ENCODE data around the gene RBM39. TPM values are rescaled to one million over a fixed set of nuclear protein-coding genes. Genes with fewer than 3 reads are reported as not detected.

The RBM39 gene
- total RNA-seq, 1 donor from 2014 or later, result 515 TPM

DNA sequence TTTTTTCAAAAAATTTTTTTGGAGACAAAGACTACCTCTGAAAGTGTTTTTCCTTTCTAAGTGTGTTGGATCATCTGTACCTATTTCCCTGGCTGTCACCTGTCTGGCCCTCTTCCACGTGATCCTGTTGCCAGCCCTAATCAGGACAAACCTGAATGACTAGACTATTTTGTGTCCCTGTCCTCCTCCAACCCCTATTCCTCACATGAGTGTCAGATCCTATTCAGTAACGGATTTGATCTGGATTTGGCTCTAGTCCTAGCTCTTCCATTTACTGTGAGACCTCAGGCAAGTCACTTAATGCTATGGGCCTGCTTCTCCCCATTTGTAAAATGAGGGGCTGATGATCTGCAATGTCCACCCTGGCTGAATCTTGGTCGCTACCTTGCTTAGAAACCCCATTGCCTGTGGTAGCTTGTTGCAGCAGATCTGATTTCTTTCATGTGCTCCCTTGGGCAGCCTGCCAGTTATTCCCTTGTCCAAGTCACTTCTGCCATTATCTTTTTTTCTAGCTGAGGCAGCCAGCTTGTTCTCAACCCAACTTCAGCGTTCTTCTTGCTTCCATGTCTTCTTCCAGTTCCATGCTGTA, 34.5 kb upstream of the RBM39 start:
- DNase-seq (ENCODE audit: low spot score, unreplicated experiment), result no peak
- peaks cover 28% of the 10 kb centered on the region for H3K4me1 Mint-ChIP-seq (ENCODE audit: low read depth)
- TF ChIP-seq, protein P1, sequence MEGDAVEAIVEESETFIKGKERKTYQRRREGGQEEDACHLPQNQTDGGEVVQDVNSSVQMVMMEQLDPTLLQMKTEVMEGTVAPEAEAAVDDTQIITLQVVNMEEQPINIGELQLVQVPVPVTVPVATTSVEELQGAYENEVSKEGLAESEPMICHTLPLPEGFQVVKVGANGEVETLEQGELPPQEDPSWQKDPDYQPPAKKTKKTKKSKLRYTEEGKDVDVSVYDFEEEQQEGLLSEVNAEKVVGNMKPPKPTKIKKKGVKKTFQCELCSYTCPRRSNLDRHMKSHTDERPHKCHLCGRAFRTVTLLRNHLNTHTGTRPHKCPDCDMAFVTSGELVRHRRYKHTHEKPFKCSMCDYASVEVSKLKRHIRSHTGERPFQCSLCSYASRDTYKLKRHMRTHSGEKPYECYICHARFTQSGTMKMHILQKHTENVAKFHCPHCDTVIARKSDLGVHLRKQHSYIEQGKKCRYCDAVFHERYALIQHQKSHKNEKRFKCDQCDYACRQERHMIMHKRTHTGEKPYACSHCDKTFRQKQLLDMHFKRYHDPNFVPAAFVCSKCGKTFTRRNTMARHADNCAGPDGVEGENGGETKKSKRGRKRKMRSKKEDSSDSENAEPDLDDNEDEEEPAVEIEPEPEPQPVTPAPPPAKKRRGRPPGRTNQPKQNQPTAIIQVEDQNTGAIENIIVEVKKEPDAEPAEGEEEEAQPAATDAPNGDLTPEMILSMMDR (IDR thresholded peaks at IDR 0.05; ENCODE audit: unreplicated experiment), result no peak
- peaks cover 7% of the 10 kb centered on the region for H3K36me3 Mint-ChIP-seq (ENCODE audit: insufficient read depth)
- no peaks in the 10 kb centered on the region for H3K27me3 Mint-ChIP-seq
- peaks cover 2% of the 10 kb centered on the region for H3K9me3 Mint-ChIP-seq (ENCODE audit: low read depth)
- no peak overlapping the region for H3K4me3 Mint-ChIP-seq (ENCODE audit: low read depth)
- peak overlapping the region; percentile 42 for H3K27ac Mint-ChIP-seq

DNA sequence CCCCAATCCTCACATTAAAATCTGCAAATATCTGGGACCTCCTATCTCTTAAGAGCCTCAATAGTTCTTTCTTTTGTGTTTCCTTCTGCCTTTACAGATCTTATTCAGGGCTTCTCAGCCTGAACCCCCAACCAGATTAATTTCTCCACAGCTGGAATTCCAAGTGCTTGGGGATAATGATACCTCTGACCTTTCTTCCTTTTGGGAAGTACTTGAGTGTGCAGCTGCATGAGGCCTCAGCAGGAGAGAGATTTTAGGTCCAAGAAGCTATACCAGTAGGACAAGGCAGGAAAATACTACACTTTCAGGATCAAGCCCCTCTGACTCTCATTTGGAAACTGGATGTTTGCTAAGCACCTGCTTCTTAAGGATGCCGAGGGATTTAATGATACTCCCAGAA, 32.3 kb upstream of the RBM39 start:
- H3K36me3 Mint-ChIP-seq (ENCODE audit: insufficient read depth), result peaks cover 8% of the 10 kb centered on the region
- TF ChIP-seq, protein P1 (IDR thresholded peaks at IDR 0.05; ENCODE audit: unreplicated experiment), result no peak
- H3K4me1 Mint-ChIP-seq (ENCODE audit: low read depth), result peaks cover 30% of the 10 kb centered on the region
- DNase-seq (ENCODE audit: low spot score, unreplicated experiment), result no peak
- no peak overlapping the region for H3K27ac Mint-ChIP-seq
- no peaks in the 10 kb centered on the region for H3K27me3 Mint-ChIP-seq
- H3K9me3 Mint-ChIP-seq (ENCODE audit: low read depth), result peaks cover 7% of the 10 kb centered on the region
- peak overlapping the region; percentile 90 for H3K4me3 Mint-ChIP-seq (ENCODE audit: low read depth)

DNA sequence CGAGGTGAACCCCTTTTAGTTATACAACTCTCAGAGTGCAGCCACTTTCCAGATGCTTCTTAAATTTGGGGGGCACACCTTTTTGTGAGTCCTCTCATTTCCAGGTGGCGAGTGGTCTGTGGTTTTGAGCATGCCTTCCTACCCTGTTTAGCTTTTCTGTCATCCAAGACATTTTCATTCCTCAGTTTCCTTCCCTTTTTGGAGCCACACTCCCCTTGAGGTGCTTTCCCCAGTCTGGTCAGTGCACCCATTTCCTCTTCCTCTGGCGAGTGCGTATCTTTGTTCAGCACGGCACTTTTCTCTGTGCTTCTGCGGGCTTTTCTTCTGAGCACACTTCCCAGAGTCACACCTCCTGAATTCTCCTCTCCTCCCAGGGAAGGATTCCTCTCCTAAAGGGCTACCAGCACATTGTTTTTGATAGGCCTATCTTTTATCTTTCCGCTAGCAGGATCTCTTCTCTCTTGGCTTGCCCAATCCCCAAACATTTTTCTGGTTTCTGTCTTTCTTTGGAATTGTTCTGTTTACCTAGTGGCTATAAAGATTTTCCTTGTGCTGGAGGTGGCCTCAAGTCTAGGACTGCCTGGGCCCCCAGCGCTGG, 31.2 kb upstream of the RBM39 start:
- peak overlapping the region; percentile 90 for H3K4me3 Mint-ChIP-seq (ENCODE audit: low read depth)
- peaks cover 35% of the 10 kb centered on the region for H3K4me1 Mint-ChIP-seq (ENCODE audit: low read depth)
- TF ChIP-seq, protein P1 (IDR thresholded peaks at IDR 0.05; ENCODE audit: unreplicated experiment), result no peak
- no peaks in the 10 kb centered on the region for H3K27me3 Mint-ChIP-seq
- H3K27ac Mint-ChIP-seq, result peak overlapping the region; percentile 91
- no peak for DNase-seq (ENCODE audit: low spot score, unreplicated experiment)
- peaks cover 7% of the 10 kb centered on the region for H3K36me3 Mint-ChIP-seq (ENCODE audit: insufficient read depth)
- H3K9me3 Mint-ChIP-seq (ENCODE audit: low read depth), result peaks cover 7% of the 10 kb centered on the region

DNA sequence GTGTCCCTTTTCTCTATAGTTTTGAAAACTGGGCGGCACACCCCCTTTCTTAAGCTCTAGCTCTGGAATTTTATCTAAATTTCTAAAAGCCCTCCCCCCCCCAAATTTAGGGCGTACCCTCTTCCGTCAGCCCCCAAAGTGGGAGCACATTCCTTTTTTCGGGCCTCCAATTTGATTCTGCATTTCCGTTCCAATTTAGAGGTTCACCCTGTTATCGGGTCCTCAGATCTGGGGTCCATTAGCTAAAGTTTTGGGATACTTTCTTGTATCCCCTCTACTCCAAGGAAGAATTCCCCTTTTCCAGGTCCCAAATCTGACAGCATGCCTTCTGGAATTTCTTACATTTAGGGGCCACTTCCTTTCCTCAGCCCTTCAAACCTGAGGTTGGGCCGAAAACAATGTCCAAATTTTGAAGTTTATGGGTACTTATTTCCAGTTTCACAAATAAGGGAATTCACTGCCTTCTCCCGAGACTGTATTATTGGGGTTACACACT, 30.6 kb upstream of the RBM39 start:
- H3K9me3 Mint-ChIP-seq (ENCODE audit: low read depth), result peaks cover 7% of the 10 kb centered on the region
- H3K36me3 Mint-ChIP-seq (ENCODE audit: insufficient read depth), result peaks cover 7% of the 10 kb centered on the region
- TF ChIP-seq, protein P1 (IDR thresholded peaks at IDR 0.05; ENCODE audit: unreplicated experiment), result no peak
- H3K4me3 Mint-ChIP-seq (ENCODE audit: low read depth), result peak overlapping the region; percentile 90
- DNase-seq (ENCODE audit: low spot score, unreplicated experiment), result no peak
- H3K27ac Mint-ChIP-seq, result peak overlapping the region; percentile 91
- no peaks in the 10 kb centered on the region for H3K27me3 Mint-ChIP-seq
- H3K4me1 Mint-ChIP-seq (ENCODE audit: low read depth), result peaks cover 35% of the 10 kb centered on the region

DNA sequence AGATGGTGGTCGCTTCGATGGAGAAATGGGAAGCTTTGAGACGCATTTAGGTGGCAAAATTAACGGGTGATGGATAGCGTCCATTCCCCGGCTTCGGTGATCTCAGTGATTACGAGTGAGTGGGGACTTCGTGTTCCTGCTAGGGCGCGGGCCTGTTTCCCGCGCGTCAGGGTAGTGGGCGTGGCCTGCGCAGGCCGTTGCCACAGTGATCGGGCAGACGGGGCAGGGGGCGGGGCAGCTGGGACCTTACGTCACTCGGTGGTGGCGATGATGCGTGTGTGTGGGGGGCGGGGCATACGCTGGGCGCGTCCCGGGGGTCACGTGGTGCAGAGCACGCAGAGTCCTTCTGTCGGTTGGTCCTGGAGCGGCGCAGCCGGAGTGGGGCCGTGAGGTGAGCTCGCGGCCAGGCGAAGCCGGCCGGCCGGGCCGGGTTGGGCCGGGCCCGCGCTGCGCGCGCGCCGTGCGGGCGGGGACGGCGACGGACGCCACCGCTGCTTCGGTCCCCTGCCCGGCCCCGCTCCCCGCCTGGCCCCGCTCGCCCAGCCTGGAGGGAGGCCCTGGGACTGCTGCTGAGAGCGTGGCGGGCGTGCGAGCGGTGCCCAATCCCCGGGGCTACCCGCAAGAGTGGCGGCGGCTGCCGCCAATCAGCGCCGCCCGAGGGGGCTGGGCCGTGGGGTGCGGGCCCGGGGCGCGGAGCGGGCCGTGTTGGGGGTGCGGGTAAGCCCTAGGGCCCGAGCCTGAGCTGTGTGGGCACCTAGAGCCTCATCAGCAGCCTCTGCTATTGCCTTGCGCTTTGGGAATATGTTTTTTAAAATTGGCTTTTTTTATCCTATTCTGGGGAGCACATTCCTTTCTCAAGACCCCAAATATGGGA, 29.9 kb upstream of the RBM39 start, which contains the start of gene PHF20:
TSS of gene PHF20 (plus strand) at position 327 of the 874 bp plus-strand sequence. CDS start 29,508 bp downstream, outside the sequence.
- H3K4me1 Mint-ChIP-seq (ENCODE audit: low read depth), result peaks cover 30% of the 10 kb centered on the region
- H3K9me3 Mint-ChIP-seq (ENCODE audit: low read depth), result peaks cover 7% of the 10 kb centered on the region
- peak; percentile 96 for DNase-seq (ENCODE audit: low spot score, unreplicated experiment)

More for the DNA sequence above, 29.9 kb upstream of the RBM39 start, which contains the start of gene PHF20:
- peak within 1 kb of the TSS; percentile 90 for H3K4me3 Mint-ChIP-seq (ENCODE audit: low read depth)
- H3K27me3 Mint-ChIP-seq, result no peaks in the 10 kb centered on the region
- H3K27ac Mint-ChIP-seq, result peak within 1 kb of the TSS; percentile 96
- peaks cover 7% of the 10 kb centered on the region for H3K36me3 Mint-ChIP-seq (ENCODE audit: insufficient read depth)
- TF ChIP-seq, protein P1 (IDR thresholded peaks at IDR 0.05; ENCODE audit: unreplicated experiment), result no peak

All from progenitor cell of endocrine pancreas (in vitro differentiated cells).